Lower leg skin (tissue), 4 donors: ENCODE data around the gene TRAF3. TPM values are rescaled to one million over a fixed set of nuclear protein-coding genes. Genes with fewer than 3 reads are reported as not detected.

ENCODE experiments used
- DNase-seq, 2 donors: peaks; one replicate each; pipeline ENCODE4 v3.0.0-alpha.2; 2019; ENCODE audit warnings: low spot score in 2 of 2
- H3K4me3 ChIP-seq: fragments of 200-600 bp; sonication (generic); 2 replicates; pipeline ENCODE4 v1.5.1; 2017; ENCODE audit warnings: mild to moderate bottlenecking, low read depth; ENCODE audit not compliant: poor library complexity, severe bottlenecking
- POLR2A ChIP-seq, 2 donors: fragments of 450-650 bp; IDR thresholded peaks; one replicate each; pipeline ENCODE4 v1.6.1; 2016 to 2017; ENCODE audit warnings: antibody characterized with exemption in 2 of 2, mild to moderate bottlenecking in 1 of 2, moderate library complexity in 1 of 2
- WGBS, 2 donors: methylation state at CpG; one replicate each; pipeline ENCODE4 v1.1.5; 2018; 5-methylcytosine and 5-hydroxymethylcytosine counted together
- intact Hi-C: fragments of 100-400 bp; cut with DNase I; formaldehyde crosslinking; loops from one replicate; pipeline ENCODE4 v1.15.0; 2023; ENCODE audit warnings: low total_unique reads
- total RNA-seq, 4 donors: library from RNA; depleted of rRNA; stranded (reverse); fragments of >200 nt; gene quantifications; one replicate each; pipeline ENCODE4 v1.1.0, GENCODE V29; 2016
- TF ChIP-seq, protein P1 (sequence below), 3 donors: fragments of 450-650 bp; IDR thresholded peaks; one replicate each; pipeline ENCODE4 v1.5.1; 2016; ENCODE audit warnings: antibody characterized with exemption in 3 of 3, mild to moderate bottlenecking in 3 of 3, moderate library complexity in 2 of 3

The TRAF3 gene
- total RNA-seq, 4 donors from 2014 or later: 3.0 to 14.4 (median 12.1) TPM

DNA sequence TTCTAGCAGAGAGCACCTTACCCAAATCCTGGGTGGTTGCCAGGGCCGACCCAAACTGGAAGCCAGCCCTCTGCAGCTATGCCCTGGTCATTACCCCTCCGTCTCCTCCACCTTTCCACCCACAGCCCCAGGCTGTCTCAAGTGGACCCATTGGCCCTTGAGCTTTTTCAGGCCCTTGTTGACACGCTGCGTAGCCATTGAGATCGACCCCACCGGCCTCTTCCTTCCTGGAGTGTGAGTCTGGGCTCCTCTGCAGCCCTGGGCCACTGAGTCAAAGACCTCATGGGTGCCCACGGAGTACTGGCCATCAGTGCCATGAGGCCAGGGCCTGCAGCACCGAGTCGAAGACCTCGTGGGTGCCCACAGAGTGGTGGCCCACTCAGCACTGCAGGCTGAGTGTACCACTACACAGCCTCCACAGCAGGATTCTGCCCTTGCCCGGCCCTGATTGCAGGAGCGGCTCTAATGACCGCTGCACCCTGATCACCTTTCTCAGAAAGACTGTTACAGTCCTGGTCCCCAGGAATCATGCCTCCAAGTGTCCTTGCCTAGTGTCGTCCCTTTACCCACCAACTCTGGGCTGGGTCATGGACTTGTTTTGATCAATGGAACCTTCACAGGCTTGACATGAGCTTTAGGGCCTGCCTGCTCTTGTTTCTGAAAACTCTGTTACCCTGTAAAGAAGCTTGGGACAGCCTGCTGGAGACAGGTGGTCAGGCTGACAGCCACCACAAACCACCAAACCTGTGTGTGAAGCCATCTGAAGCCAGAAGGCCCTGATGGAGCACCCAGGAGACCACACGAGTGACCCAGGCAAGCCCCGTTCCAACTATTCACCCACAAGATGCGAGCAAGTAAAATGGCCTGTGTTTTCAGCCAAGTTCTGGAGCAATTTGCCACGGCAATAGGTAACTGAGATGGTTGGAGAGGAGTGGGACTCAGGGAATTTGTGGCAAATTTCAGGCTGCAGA lies 39.6 kb upstream of the TRAF3 start:
- TF ChIP-seq POLR2A (IDR thresholded peaks at IDR 0.05): no peak
- TF ChIP-seq, protein P1, sequence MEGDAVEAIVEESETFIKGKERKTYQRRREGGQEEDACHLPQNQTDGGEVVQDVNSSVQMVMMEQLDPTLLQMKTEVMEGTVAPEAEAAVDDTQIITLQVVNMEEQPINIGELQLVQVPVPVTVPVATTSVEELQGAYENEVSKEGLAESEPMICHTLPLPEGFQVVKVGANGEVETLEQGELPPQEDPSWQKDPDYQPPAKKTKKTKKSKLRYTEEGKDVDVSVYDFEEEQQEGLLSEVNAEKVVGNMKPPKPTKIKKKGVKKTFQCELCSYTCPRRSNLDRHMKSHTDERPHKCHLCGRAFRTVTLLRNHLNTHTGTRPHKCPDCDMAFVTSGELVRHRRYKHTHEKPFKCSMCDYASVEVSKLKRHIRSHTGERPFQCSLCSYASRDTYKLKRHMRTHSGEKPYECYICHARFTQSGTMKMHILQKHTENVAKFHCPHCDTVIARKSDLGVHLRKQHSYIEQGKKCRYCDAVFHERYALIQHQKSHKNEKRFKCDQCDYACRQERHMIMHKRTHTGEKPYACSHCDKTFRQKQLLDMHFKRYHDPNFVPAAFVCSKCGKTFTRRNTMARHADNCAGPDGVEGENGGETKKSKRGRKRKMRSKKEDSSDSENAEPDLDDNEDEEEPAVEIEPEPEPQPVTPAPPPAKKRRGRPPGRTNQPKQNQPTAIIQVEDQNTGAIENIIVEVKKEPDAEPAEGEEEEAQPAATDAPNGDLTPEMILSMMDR (IDR thresholded peaks at IDR 0.05): no peak
- WGBS, 2 donors: 94 to 95% methylated on average over 17 to 18 of the region's 18 CpGs
- no peak overlapping the region for H3K4me3 ChIP-seq
- peak in 1 of 2 donors; percentile 81 for DNase-seq
- intact Hi-C loops: no loop called here

DNA sequence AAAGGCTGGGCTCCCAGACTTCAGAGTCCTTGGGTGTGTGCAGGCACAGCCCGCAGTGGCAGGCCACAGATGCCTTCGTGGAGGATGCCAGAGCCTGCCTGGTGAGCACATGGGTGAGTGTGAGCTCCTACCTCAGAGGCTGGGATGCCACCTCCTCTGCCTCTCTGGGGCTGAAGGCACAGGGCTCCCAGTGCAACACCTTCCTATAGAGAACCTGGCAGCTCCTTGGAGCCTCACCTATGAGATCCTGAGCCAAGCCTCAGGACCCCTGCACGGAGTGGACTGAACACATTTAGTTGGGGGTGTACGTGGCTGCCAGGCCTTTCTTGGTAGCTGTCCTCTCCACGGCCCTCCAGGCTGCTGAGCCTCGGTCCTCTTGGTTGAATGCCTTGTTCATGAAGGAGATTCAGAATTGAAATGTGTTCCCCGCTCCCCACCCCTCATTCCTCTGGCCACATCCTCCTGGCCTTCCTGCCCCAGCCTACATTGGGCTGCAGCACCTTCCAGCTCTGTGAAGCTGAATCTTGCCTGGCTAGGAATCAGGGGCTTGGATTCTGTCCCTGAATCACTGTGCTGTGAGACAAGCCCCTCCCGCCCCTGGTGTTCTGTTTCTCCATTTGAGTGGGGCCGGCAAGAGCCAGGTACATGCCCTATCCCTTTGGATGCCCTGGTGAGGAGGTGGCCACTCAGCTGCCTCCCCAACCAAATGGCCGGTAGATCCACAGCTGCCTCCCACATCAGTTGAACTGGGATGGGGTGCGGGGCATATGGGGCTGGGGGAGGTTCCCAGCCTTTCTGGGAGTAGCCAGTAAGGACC lies 38.7 kb upstream of the TRAF3 start:
- no peak for DNase-seq
- no peak for TF ChIP-seq POLR2A (IDR thresholded peaks at IDR 0.05)
- TF ChIP-seq, protein P1 (IDR thresholded peaks at IDR 0.05): no peak
- intact Hi-C loops: no loop called here
- no peak overlapping the region for H3K4me3 ChIP-seq
- WGBS, 2 donors: 78 to 87% methylated on average over 3 to 8 of the region's 11 CpGs

DNA sequence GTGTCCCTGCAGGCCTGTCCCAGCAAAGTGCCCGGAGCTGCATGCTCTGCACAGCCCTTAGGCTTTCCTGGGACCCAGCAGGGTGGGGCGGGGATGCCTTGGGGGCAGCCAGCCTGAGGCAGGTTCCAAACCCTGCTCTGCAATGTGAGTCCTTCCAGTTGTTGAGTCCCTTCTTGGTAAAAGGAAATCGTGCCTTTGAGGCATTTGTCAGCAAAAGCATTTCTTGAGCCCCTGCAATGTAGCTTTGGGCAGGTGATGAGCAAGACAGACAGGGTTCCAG lies 38.1 kb upstream of the TRAF3 start:
- TF ChIP-seq, protein P1 (IDR thresholded peaks at IDR 0.05): no peak
- no peak for TF ChIP-seq POLR2A (IDR thresholded peaks at IDR 0.05)
- intact Hi-C loops: no loop called here
- H3K4me3 ChIP-seq: no peak overlapping the region
- WGBS, 2 donors: 82 to 89% methylated on average over 3 of the region's 3 CpGs
- DNase-seq: no peak

DNA sequence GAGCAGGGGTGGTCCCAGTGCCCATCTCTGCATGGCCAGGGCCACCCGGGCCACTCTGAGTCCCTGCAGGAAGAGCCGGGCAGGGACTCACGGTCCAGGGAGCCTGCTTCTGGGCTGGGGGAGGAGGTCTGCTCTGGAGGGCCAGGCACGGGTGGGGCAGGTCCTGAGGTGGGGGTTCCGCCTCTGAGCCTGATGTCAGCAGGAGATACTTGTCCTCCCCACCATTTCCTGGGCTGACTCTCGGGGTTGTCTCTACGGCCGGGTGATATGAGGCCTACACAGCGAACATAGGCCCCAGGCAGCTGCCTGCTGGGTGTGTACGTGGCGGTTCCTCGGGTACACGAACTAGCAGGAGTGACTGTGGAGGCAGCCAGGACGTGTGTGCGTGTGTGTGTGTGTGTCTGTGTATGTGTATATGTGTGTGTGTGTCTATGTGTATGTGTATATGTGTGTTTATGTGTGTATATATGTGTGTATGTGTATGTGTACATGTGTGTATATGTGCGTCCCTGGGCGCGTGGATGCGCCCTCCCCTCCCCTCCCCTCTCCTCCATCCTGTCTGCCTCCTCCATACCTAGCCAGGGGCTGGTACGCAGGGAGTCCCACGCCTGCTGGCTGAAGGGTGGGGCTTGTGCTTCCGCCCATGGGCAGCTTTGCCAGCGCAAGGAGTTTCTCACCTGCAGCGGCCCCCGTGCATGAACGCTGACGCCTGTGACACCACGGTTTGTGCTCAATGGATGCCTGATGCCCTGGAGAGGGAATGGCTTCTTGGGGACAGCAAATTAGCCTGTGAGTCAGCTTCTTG lies 30.4 kb upstream of the TRAF3 start:
- intact Hi-C loops: no loop called here
- DNase-seq: no peak
- 90% methylated on average over 23 to 25 of the region's 28 CpGs for WGBS, 2 donors
- TF ChIP-seq POLR2A (IDR thresholded peaks at IDR 0.05): no peak
- TF ChIP-seq, protein P1 (IDR thresholded peaks at IDR 0.05): no peak
- H3K4me3 ChIP-seq: no peak overlapping the region

DNA sequence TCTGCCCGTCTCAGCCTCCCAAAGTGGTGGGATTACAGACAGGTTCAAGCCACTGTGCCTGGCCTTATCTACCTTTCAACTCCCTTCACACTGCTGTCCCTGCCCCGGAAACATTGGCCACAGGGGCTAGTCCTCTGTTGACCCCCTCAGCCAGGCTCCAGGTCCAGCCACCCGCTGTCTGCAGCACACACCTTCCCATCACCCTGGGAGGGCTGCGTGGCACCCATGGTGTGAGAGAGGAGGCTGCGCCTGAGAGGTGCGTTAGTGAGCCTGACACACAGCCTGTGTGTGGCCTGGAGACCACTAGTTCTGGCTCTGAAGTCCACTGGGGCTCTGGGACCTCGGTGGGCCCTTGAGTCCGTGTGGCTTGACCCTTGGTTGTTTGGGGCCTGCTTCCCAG lies 28.4 kb upstream of the TRAF3 start:
- no peak for DNase-seq
- 88 to 90% methylated on average over 3 to 8 of the region's 8 CpGs for WGBS, 2 donors
- intact Hi-C loops: no loop called here
- H3K4me3 ChIP-seq: no peak overlapping the region
- TF ChIP-seq, protein P1 (IDR thresholded peaks at IDR 0.05): no peak
- no peak for TF ChIP-seq POLR2A (IDR thresholded peaks at IDR 0.05)
